ENCODE data around the gene SH3TC2. TPM values are rescaled to one million over a fixed set of nuclear protein-coding genes. Genes with fewer than 3 reads are reported as not detected.

Gene SH3TC2
- polyA plus RNA-seq, 1 of the 3 experiments (the other 2 are of a cell fraction): 1.1 TPM

- peak; percentile 89 for TF ChIP-seq TCF12 (IDR thresholded peaks at IDR 0.05)
- TF ChIP-seq EP300 (IDR thresholded peaks at IDR 0.05; ENCODE audit: borderline replicate concordance in 1 of 2, low read depth in 1 of 2, low read length in 1 of 2): 0 out of 4 replicates have a peak, but pooled peaks of 1 of the 2 experiments have one; percentile 66
- TF ChIP-seq SMC3 (IDR thresholded peaks at IDR 0.05; ENCODE audit: low read depth, low read length): no peak
- TF ChIP-seq RCOR1 (IDR thresholded peaks at IDR 0.05; ENCODE audit: low read length): no peak
- TF ChIP-seq FOSL2 (IDR thresholded peaks at IDR 0.05; ENCODE audit: borderline replicate concordance, low read depth): peak; percentile 41; the same call in 1 of the 2 replicates
- no peak for TF ChIP-seq TAF1 (IDR thresholded peaks at IDR 0.05; ENCODE audit: borderline replicate concordance, low read depth, low read length)
- 0 out of 2 replicates have a peak, but pooled peaks have one; percentile 34 for TF ChIP-seq ZBTB33 (IDR thresholded peaks at IDR 0.05; ENCODE audit: borderline replicate concordance, low read depth)
- no peak for TF ChIP-seq GATA2 (CRISPR knock-in tag; IDR thresholded peaks at IDR 0.05)
- TF ChIP-seq MAX (IDR thresholded peaks at IDR 0.05; ENCODE audit: low read depth): no peak
- no peak for TF ChIP-seq YY1 (IDR thresholded peaks at IDR 0.05; ENCODE audit: low read depth)
- TF ChIP-seq FOXM1 (IDR thresholded peaks at IDR 0.05; ENCODE audit: low read depth): no peak
- TF ChIP-seq JUND (IDR thresholded peaks at IDR 0.05): peak; percentile 49
- no peak for TF ChIP-seq USF1 (IDR thresholded peaks at IDR 0.05; ENCODE audit: borderline replicate concordance, low read depth)
- TF ChIP-seq IRF3 (IDR thresholded peaks at IDR 0.05; ENCODE audit: low read depth, low read length): no peak
- TF ChIP-seq CHD2 (IDR thresholded peaks at IDR 0.05; ENCODE audit: low read length, partially characterized antibody): no peak
These were observed 55.7 kb downstream of the SH3TC2 start (continued) for GRCh38 chr5:149007174-149007573.

- Histone ChIP-seq H2AFZ (ENCODE audit: low read depth) (no peak overlapping the region), H3K27me3 (ENCODE audit: insufficient read depth) (no peaks in the 10 kb centered on the region), H3F3A (replicated peaks; ENCODE audit: insufficient read depth) (peaks cover 20% of the 10 kb centered on the region), H3K4me3 (ENCODE audit: low read depth in 2 of 2, low read length in 1 of 2) (no peak overlapping the region), H3K4me1 (ENCODE audit: control insufficient read depth in 1 of 2, insufficient read depth in 2 of 2, low read depth in 1 of 2, low read length in 1 of 2) (peaks cover 9 to 12% of the 10 kb centered on the region in 2 experiments; a peak in 3 of 4 replicates), H3K36me3 (replicated peaks in 1 of 2; ENCODE audit: control insufficient read depth in 1 of 2, insufficient read depth in 2 of 2, low read length in 1 of 2) (no peaks in the 10 kb centered on the region), H3K4me2 (no peak overlapping the region), H4K20me1 (ENCODE audit: insufficient read depth) (no peaks in the 10 kb centered on the region; the same call in 1 of the 2 replicates), H3K9me2 (no peaks in the 10 kb centered on the region), H3K9ac (no peak overlapping the region), H3K9me3 (no peaks in the 10 kb centered on the region), H3K27ac (ENCODE audit: low read depth in 2 of 2, low read length in 1 of 2) (no peak overlapping the region), H3K79me2 (ENCODE audit: insufficient read depth) (no peaks in the 10 kb centered on the region; the same call in 1 of the 2 replicates)
- WGBS (ENCODE audit: low lambda C conversion rate): 93% methylated on average over 1 of the region's 1 CpG
- CTCF ChIA-PET: interaction anchor here (1.7 to 9.5 kb wide), 8 partner anchors 9 to 276 kb away, joined by 4 to 72 read pairs (median 16); no protein-coding TSS in a partner anchor
- DNase-seq: no peak
- POLR2A ChIA-PET: no interaction called here
- TF ChIP-seq USF2 (IDR thresholded peaks at IDR 0.05; ENCODE audit: borderline replicate concordance, low read depth, low read length) (no peak), SIN3A (IDR thresholded peaks at IDR 0.05; ENCODE audit: borderline replicate concordance, low read depth, low read length) (no peak), ZBTB33 (IDR thresholded peaks at IDR 0.05; ENCODE audit: borderline replicate concordance, low read depth) (no peak), CTCF (IDR thresholded peaks at IDR 0.05) (no peak), EP300 (IDR thresholded peaks at IDR 0.05; ENCODE audit: borderline replicate concordance in 1 of 2, low read depth in 1 of 2, low read length in 1 of 2) (no peak), SMC3 (IDR thresholded peaks at IDR 0.05; ENCODE audit: low read depth, low read length) (no peak), GATA2 (CRISPR knock-in tag; IDR thresholded peaks at IDR 0.05) (no peak), CHD2 (IDR thresholded peaks at IDR 0.05; ENCODE audit: low read length, partially characterized antibody) (no peak), MXI1 (IDR thresholded peaks at IDR 0.05; ENCODE audit: low read depth, low read length) (no peak), RCOR1 (IDR thresholded peaks at IDR 0.05; ENCODE audit: low read length) (no peak), IRF3 (IDR thresholded peaks at IDR 0.05; ENCODE audit: low read depth, low read length) (no peak)
These were observed 56.4 kb downstream of the SH3TC2 start for GRCh38 chr5:149006426-149006825.

Measured in SK-N-SH (cell line).